ENCODE data around the gene LCN12. TPM values are rescaled to one million over a fixed set of nuclear protein-coding genes. Genes with fewer than 3 reads are reported as not detected.

Gene LCN12
- total RNA-seq, 1 experiment from 2014 or later, result 2.1 TPM

- H3K4me1 Mint-ChIP-seq, result peaks cover 10 to 18% of the 10 kb centered on the region in 2 experiments
- Histone ChIP-seq H3K9me3 (ENCODE audit: control insufficient read depth, low read depth, low read length) (no peaks in the 10 kb centered on the region), H4K5ac (ENCODE audit: insufficient read length, low read depth, low read length) (no peak overlapping the region), H2BK15ac (ENCODE audit: low read depth, low read length) (no peak overlapping the region), H3K79me2 (ENCODE audit: insufficient read depth, low read length) (no peaks in the 10 kb centered on the region), H2BK5ac (ENCODE audit: insufficient read length, low read length) (no peak overlapping the region), H3K4ac (ENCODE audit: low read depth, low read length) (no peak overlapping the region), H3K27me3 (ENCODE audit: insufficient read depth, low read length) (no peaks in the 10 kb centered on the region), H2BK120ac (ENCODE audit: low read depth, low read length, poor library complexity, severe bottlenecking) (no peak overlapping the region), H3T11ph (ENCODE audit: low read length) (no peak overlapping the region), H4K91ac (ENCODE audit: insufficient read length, low read depth, low read length) (no peak overlapping the region), H4K8ac (replicated peaks; ENCODE audit: insufficient read length, low read depth, low read length) (no peak overlapping the region), H3K9ac (ENCODE audit: extremely low read depth, insufficient read length, low read length) (no peak overlapping the region), H2AFZ (ENCODE audit: low read length) (no peak overlapping the region), H3K79me1 (ENCODE audit: insufficient read depth, low read depth, low read length, poor library complexity, severe bottlenecking) (no peaks in the 10 kb centered on the region), H3K14ac (ENCODE audit: insufficient read depth, low read length) (no peak overlapping the region; the same call in 1 of the 2 replicates), H3K4me2 (ENCODE audit: insufficient read depth, insufficient read length, low read length) (no peak overlapping the region), H4K20me1 (ENCODE audit: control insufficient read depth, insufficient read depth, insufficient read length) (no peaks in the 10 kb centered on the region), H2BK20ac (ENCODE audit: low read depth, low read length, poor library complexity, severe bottlenecking) (no peak overlapping the region), H3K56ac (ENCODE audit: insufficient read length, low read depth, low read length) (no peak overlapping the region), H3K18ac (ENCODE audit: insufficient read length, low read depth, low read length) (no peak overlapping the region), H2AK5ac (ENCODE audit: insufficient read length, low read length) (no peak overlapping the region), H3K27ac (ENCODE audit: insufficient read length, low read depth, low read length) (no peak overlapping the region), H3K23me2 (ENCODE audit: insufficient read length, low read depth, low read length, poor library complexity, severe bottlenecking) (peaks cover 8% of the 10 kb centered on the region), H2BK12ac (ENCODE audit: insufficient read length, low read depth, low read length) (no peak overlapping the region), H3K4me1 (ENCODE audit: insufficient read depth, low read length) (no peaks in the 10 kb centered on the region), H3K23ac (ENCODE audit: insufficient read length, low read depth, low read length) (no peak overlapping the region)
- H3K27ac Mint-ChIP-seq, result no peak overlapping the region
- H3K36me3 Mint-ChIP-seq (ENCODE audit: insufficient read depth in 1 of 3, low read depth in 3 of 3), result peaks cover 2 to 23% (median 21%) of the 10 kb centered on the region in 3 experiments; a peak in 5 of 7 replicates
- H3K27me3 Mint-ChIP-seq (ENCODE audit: low read depth), result no peaks in the 10 kb centered on the region
- whole genome bisulfite sequencing (ENCODE audit: extremely low coverage, insufficient read length, low lambda C conversion rate), result no CpG with 5 or more reads among the region's 30 CpGs
- peak overlapping the region in 1 of 2 experiments; percentile 43; a peak in 1 of 5 replicates for H3K4me3 Mint-ChIP-seq
- H3K9me3 Mint-ChIP-seq, result no peaks in the 10 kb centered on the region
- TF ChIP-seq, protein P1, sequence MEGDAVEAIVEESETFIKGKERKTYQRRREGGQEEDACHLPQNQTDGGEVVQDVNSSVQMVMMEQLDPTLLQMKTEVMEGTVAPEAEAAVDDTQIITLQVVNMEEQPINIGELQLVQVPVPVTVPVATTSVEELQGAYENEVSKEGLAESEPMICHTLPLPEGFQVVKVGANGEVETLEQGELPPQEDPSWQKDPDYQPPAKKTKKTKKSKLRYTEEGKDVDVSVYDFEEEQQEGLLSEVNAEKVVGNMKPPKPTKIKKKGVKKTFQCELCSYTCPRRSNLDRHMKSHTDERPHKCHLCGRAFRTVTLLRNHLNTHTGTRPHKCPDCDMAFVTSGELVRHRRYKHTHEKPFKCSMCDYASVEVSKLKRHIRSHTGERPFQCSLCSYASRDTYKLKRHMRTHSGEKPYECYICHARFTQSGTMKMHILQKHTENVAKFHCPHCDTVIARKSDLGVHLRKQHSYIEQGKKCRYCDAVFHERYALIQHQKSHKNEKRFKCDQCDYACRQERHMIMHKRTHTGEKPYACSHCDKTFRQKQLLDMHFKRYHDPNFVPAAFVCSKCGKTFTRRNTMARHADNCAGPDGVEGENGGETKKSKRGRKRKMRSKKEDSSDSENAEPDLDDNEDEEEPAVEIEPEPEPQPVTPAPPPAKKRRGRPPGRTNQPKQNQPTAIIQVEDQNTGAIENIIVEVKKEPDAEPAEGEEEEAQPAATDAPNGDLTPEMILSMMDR (conservative IDR thresholded peaks at IDR 0.05), result no peak
- no peak for DNase-seq
These were observed 6.5 kb upstream of the LCN12 start for GRCh38 chr9:136945333-136946227.
